PC-3 (cell line): ENCODE data around the gene SPSB3.

ENCODE experiments used
- EZH2 ChIP-seq: fragments of 300-600 bp; sonication (generic); IDR thresholded peaks from one replicate; pipeline ENCODE4 v1.6.1; 2017; ENCODE audit warnings: antibody characterized with exemption, mild to moderate bottlenecking, low read length; ENCODE audit not compliant: unreplicated experiment
- EZH2phosphoT487 ChIP-seq: fragments of 300-600 bp; sonication (generic); IDR thresholded peaks from 2 replicates; pipeline ENCODE4 v1.6.1; 2018; ENCODE audit warnings: mild to moderate bottlenecking, antibody characterized with exemption, low read length, borderline replicate concordance
- TF ChIP-seq, protein P1 (sequence below): fragments of 300-600 bp; sonication (generic); conservative IDR thresholded peaks from 2 replicates; pipeline ENCODE4 v1.5.1; 2017; ENCODE audit warnings: antibody characterized with exemption, low read depth, mild to moderate bottlenecking, low read length

- TF ChIP-seq, protein P1, sequence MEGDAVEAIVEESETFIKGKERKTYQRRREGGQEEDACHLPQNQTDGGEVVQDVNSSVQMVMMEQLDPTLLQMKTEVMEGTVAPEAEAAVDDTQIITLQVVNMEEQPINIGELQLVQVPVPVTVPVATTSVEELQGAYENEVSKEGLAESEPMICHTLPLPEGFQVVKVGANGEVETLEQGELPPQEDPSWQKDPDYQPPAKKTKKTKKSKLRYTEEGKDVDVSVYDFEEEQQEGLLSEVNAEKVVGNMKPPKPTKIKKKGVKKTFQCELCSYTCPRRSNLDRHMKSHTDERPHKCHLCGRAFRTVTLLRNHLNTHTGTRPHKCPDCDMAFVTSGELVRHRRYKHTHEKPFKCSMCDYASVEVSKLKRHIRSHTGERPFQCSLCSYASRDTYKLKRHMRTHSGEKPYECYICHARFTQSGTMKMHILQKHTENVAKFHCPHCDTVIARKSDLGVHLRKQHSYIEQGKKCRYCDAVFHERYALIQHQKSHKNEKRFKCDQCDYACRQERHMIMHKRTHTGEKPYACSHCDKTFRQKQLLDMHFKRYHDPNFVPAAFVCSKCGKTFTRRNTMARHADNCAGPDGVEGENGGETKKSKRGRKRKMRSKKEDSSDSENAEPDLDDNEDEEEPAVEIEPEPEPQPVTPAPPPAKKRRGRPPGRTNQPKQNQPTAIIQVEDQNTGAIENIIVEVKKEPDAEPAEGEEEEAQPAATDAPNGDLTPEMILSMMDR = no peak
- TF ChIP-seq EZH2phosphoT487 = no peak
- no peak for TF ChIP-seq EZH2
Measured at GRCh38 chr16:1810536-1810935, 28.2 kb upstream of the SPSB3 start.
